PC-3 (cell line): ENCODE measurements around the gene PIEZO1. TPM values are rescaled to one million over a fixed set of nuclear protein-coding genes. Genes with fewer than 3 reads are reported as not detected.
"Not testable (repeated sequence)": the region's sequence is repeated elsewhere in the genome, so short reads cannot be mapped to it uniquely, and the experiment has no call there.

Source experiments
- ATAC-seq: fragments of 200-7000 bp; cut with Tn5 transposase; 2 replicates; pipeline ENCODE4 v1.9.1; 2020; ENCODE audit warnings: mild to moderate bottlenecking, moderate library complexity
- BruUV-seq: library from RNA; stranded (reverse); fragments of 400-500 nt; replicated peaks from 2 replicates; lab custom pipeline; 2021; lab: Mats Ljungman, UMichigan
- CTCF ChIA-PET: fragments of 300-600 bp; sonication (Branson Sonifier 250); formaldehyde crosslinking; loops from one replicate; lab custom pipeline; 2022; ENCODE audit warnings: antibody characterized with exemption; lab: Charles Lee
- POLR2A ChIA-PET: fragments of 300-600 bp; sonication (Branson Sonifier 250); formaldehyde crosslinking; loops from one replicate; lab custom pipeline; 2022; ENCODE audit warnings: antibody characterized with exemption; ENCODE audit not compliant: unreplicated experiment; lab: Charles Lee
- DNase-seq: peaks from one replicate; pipeline ENCODE4 v3.0.0-alpha.2; 2015
- H2AFZ ChIP-seq: fragments of 300-600 bp; sonication (generic); 2 replicates; pipeline ENCODE4 v1.6.0; 2016; ENCODE audit warnings: antibody characterized with exemption, low read length
- H3F3A ChIP-seq: fragments of 300-600 bp; sonication (generic); one replicate; pipeline ENCODE4 v1.6.0; 2017; ENCODE audit warnings: antibody characterized with exemption, low read length, control low read depth, mild to moderate bottlenecking; ENCODE audit not compliant: unreplicated experiment
- H3K27ac ChIP-seq: fragments of 300-600 bp; sonication (generic); 2 replicates; pipeline ENCODE4 v1.5.1; 2016; ENCODE audit warnings: mild to moderate bottlenecking, low read length
- H3K27me3 ChIP-seq: fragments of 300-600 bp; sonication (generic); 2 replicates; pipeline ENCODE4 v1.6.1; 2016; ENCODE audit warnings: low read length, mixed read lengths
- H3K36me3 ChIP-seq: fragments of 300-600 bp; sonication (generic); 2 replicates; pipeline ENCODE4 v1.6.1; 2016; ENCODE audit warnings: low read depth, mixed run types, low read length, mixed read lengths
- H3K4me1 ChIP-seq: fragments of 300-600 bp; sonication (generic); 2 replicates; pipeline ENCODE4 v1.5.1; 2016; ENCODE audit warnings: low read length; ENCODE audit not compliant: insufficient read depth
- H3K4me2 ChIP-seq: fragments of 300-600 bp; sonication (generic); 2 replicates; pipeline ENCODE4 v1.6.0; 2016; ENCODE audit warnings: low read length
- H3K4me3 ChIP-seq: fragments of 300-600 bp; sonication (generic); 2 replicates; pipeline ENCODE4 v1.5.1; 2016; ENCODE audit warnings: mild to moderate bottlenecking, low read length, mixed read lengths
- H3K79me2 ChIP-seq: fragments of 300-600 bp; sonication (generic); 2 replicates; pipeline ENCODE4 v1.6.1; 2017; ENCODE audit warnings: low read length, mixed read lengths
- H3K9ac ChIP-seq: fragments of 300-600 bp; sonication (generic); 2 replicates; pipeline ENCODE4 v1.6.0; 2016; ENCODE audit warnings: mild to moderate bottlenecking, low read length
- H3K9me2 ChIP-seq: fragments of 300-600 bp; sonication (generic); replicated peaks from 2 replicates; pipeline ENCODE4 v1.6.1; 2016; ENCODE audit warnings: mixed run types, low read length, mixed read lengths
- H3K9me3 ChIP-seq: fragments of 300-600 bp; sonication (generic); 2 replicates; pipeline ENCODE4 v1.6.1; 2016; ENCODE audit warnings: low read length, mixed read lengths
- H4K20me1 ChIP-seq: fragments of 300-600 bp; sonication (generic); 2 replicates; pipeline ENCODE4 v1.6.1; 2016; ENCODE audit warnings: low read length, mixed read lengths
- CTCF ChIP-seq: fragments of 300-600 bp; sonication (generic); conservative IDR thresholded peaks from 2 replicates; pipeline ENCODE4 v1.5.1; 2017; ENCODE audit warnings: antibody characterized with exemption, low read depth, mild to moderate bottlenecking, low read length
- EZH2 ChIP-seq: fragments of 300-600 bp; sonication (generic); IDR thresholded peaks from one replicate; pipeline ENCODE4 v1.6.1; 2017; ENCODE audit warnings: antibody characterized with exemption, mild to moderate bottlenecking, low read length; ENCODE audit not compliant: unreplicated experiment
- EZH2phosphoT487 ChIP-seq: fragments of 300-600 bp; sonication (generic); IDR thresholded peaks from 2 replicates; pipeline ENCODE4 v1.6.1; 2018; ENCODE audit warnings: mild to moderate bottlenecking, antibody characterized with exemption, low read length, borderline replicate concordance
- intact Hi-C: fragments of 100-400 bp; cut with micrococcal nuclease; formaldehyde crosslinking; loops from 2 replicates; pipeline ENCODE4 v1.9.0; 2023
- total RNA-seq: library from RNA; depleted of rRNA; stranded (reverse); fragments of >200 nt; gene quantifications from 2 replicates; pipeline ENCODE4 v1.2.3, GENCODE V29; 2014

PIEZO1 gene
- total RNA-seq, 1 experiment from 2014 or later, result 180 TPM

GRCh38 chr16:88824256-88825077, 39.4 kb upstream of the PIEZO1 start:
- Histone ChIP-seq H3K27ac (no peak overlapping the region), H3K4me2 (no peak overlapping the region), H4K20me1 (no peaks in the 10 kb centered on the region), H3K27me3 (no peaks in the 10 kb centered on the region), H3K9me2 (no peaks in the 10 kb centered on the region), H3K9me3 (no peaks in the 10 kb centered on the region), H3K4me1 (no peaks in the 10 kb centered on the region), H3F3A (no peaks in the 10 kb centered on the region), H3K9ac (no peak overlapping the region), H3K36me3 (no peaks in the 10 kb centered on the region), H2AFZ (no peak overlapping the region), H3K79me2 (no peaks in the 10 kb centered on the region), H3K4me3 (no peak overlapping the region)
- CTCF ChIA-PET, result no interaction called here
- intact Hi-C loops, result no loop called here
- POLR2A ChIA-PET, result no interaction called here
- ATAC-seq, result no peak
- no peak for DNase-seq
- no TSS peak for BruUV-seq
- TF ChIP-seq EZH2 (no peak), EZH2phosphoT487 (no peak), CTCF (no peak)

DNA sequence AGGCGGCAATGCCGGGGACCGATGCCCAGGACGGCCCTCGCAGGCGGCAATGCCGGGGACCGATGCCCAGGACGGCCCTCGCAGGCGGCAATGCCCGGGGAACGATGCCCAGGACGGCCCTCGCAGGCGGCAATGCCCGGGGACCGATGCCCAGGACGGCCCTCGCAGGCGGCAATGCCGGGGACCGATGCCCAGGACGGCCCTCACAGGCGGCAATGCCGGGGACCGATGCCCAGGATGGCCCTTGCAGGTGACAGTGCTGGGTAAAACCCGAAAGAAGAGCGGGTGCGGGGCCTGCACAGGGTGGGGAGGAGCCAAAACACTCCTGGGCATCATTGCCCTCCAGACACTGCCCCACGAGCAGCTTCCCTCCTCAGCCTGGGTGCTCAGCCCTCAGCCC, 38.6 kb upstream of the PIEZO1 start:
- H3K4me3 ChIP-seq, H3K9me3 ChIP-seq, H2AFZ ChIP-seq, H3F3A ChIP-seq, H3K4me1 ChIP-seq, CTCF ChIA-PET, H3K36me3 ChIP-seq, H3K27ac ChIP-seq, H3K79me2 ChIP-seq, BruUV-seq, POLR2A ChIA-PET, H3K27me3 ChIP-seq, H3K9me2 ChIP-seq, intact Hi-C loops, DNase-seq, H4K20me1 ChIP-seq, ATAC-seq, H3K4me2 ChIP-seq, H3K9ac ChIP-seq: not testable (repeated sequence)

- intact Hi-C loops, result no loop called here
- DNase-seq, result no peak
- Histone ChIP-seq H3K4me2 (no peak overlapping the region), H3K9ac (no peak overlapping the region), H3K9me3 (no peaks in the 10 kb centered on the region), H3K9me2 (no peaks in the 10 kb centered on the region), H3K4me3 (no peak overlapping the region), H4K20me1 (no peaks in the 10 kb centered on the region), H3F3A (no peaks in the 10 kb centered on the region), H2AFZ (no peak overlapping the region), H3K27ac (no peak overlapping the region), H3K36me3 (no peaks in the 10 kb centered on the region), H3K27me3 (no peaks in the 10 kb centered on the region), H3K4me1 (no peaks in the 10 kb centered on the region), H3K79me2 (no peaks in the 10 kb centered on the region)
- no peak for TF ChIP-seq EZH2
- no peak for TF ChIP-seq CTCF
- no peak for TF ChIP-seq EZH2phosphoT487
- CTCF ChIA-PET, result no interaction called here
- BruUV-seq, result no TSS peak
- POLR2A ChIA-PET, result no interaction called here
- ATAC-seq, result no peak
These were observed 37.4 kb upstream of the PIEZO1 start for GRCh38 chr16:88822281-88823040.
